Testis (tissue), 3 donors: ENCODE results near the gene HNRNPA1. TPM values are rescaled to one million over a fixed set of nuclear protein-coding genes. Genes with fewer than 3 reads are reported as not detected.

Source experiments
- DNase-seq: peaks from one replicate; pipeline ENCODE4 v3.0.0-alpha.2; 2019
- H3K27ac ChIP-seq, 2 donors: fragments of 200-600 bp; sonication (generic); one replicate each; pipeline ENCODE4 v1.5.1; 2019
- H3K27me3 ChIP-seq: fragments of 200-600 bp; sonication (generic); one replicate; pipeline ENCODE4 v1.5.1; 2019
- H3K36me3 ChIP-seq: fragments of 200-600 bp; sonication (generic); one replicate; pipeline ENCODE4 v1.5.1; 2017; ENCODE audit warnings: low read depth; ENCODE audit errors: missing control alignments
- H3K4me1 ChIP-seq: fragments of 200-600 bp; sonication (generic); one replicate; pipeline ENCODE4 v1.5.1; 2019
- H3K4me3 ChIP-seq, 2 donors: fragments of 200-600 bp; sonication (generic); one replicate each; pipeline ENCODE4 v1.5.1; 2017 to 2019
- H3K9me3 ChIP-seq: fragments of 200-600 bp; sonication (generic); one replicate; pipeline ENCODE4 v1.5.1; 2017
- CTCF ChIP-seq, 3 experiments: fragments of 450-650 bp in 2 of 3; fragments of 200-600 bp in 1 of 3; sonication (generic) in 1 of 3; IDR thresholded peaks; one replicate each; pipeline ENCODE4 v1.5.1; 2016 to 2019; ENCODE audit warnings: antibody characterized with exemption in 3 of 3, mild to moderate bottlenecking in 2 of 3, moderate library complexity in 1 of 3
- POLR2A ChIP-seq: fragments of 450-650 bp; IDR thresholded peaks from one replicate; pipeline ENCODE4 v1.6.1; 2017; ENCODE audit warnings: antibody characterized with exemption, mild to moderate bottlenecking, moderate library complexity
- WGBS, 2 donors: methylation state at CpG; one replicate each; pipeline ENCODE4 v1.1.5; 2018; 5-methylcytosine and 5-hydroxymethylcytosine counted together
- intact Hi-C: fragments of 100-400 bp; cut with DNase I; formaldehyde crosslinking; loops from one replicate; pipeline ENCODE4 v1.15.1; 2023; ENCODE audit warnings: low total_unique reads
- polyA plus RNA-seq: library from polyadenylated mRNA; stranded (reverse); fragments of 350-450 nt; fragmentation: Illumina TruSeq; extraction: RNeasy Lipid Tissue Mini Kit (QIAGEN cat#74804); gene quantifications from one replicate; pipeline ENCODE4 v1.2.3, GENCODE V29; 2014; ENCODE audit warnings: low read depth, low replicate concordance; ENCODE audit not compliant: insufficient read depth
- small RNA-seq, 2 donors: library from RNA; depleted of rRNA; stranded (forward); fragments of <200 nt; gene quantifications; one replicate each; pipeline ENCODE3, GENCODE V24; 2016
- total RNA-seq, 2 donors: library from RNA; depleted of rRNA; stranded (reverse); fragments of >200 nt; gene quantifications; one replicate each; pipeline ENCODE4 v1.2.3, GENCODE V29; 2016

Gene HNRNPA1
- total and polyA plus RNA-seq, 3 donors from 2014 or later = 250 to 534 (median 293) TPM

GRCh38 chr12:54331461-54331860, 50.9 kb downstream of the HNRNPA1 start:
- intact Hi-C loops = no loop called here
- 75% methylated on average over 5 of the region's 5 CpGs for WGBS, 2 donors
- H3K27ac ChIP-seq = no peak overlapping the region
- H3K4me1 ChIP-seq = peaks cover 20% of the 10 kb centered on the region
- TF ChIP-seq CTCF (IDR thresholded peaks at IDR 0.05) (no peak), POLR2A (no peak)
- no peak for DNase-seq
- H3K9me3 ChIP-seq = no peaks in the 10 kb centered on the region
- no peak overlapping the region for H3K4me3 ChIP-seq
- H3K36me3 ChIP-seq = no peaks in the 10 kb centered on the region
- no peaks in the 10 kb centered on the region for H3K27me3 ChIP-seq

GRCh38 chr12:54333420-54334034, 53.0 kb downstream of the HNRNPA1 start:
- WGBS, 2 donors = 98% methylated on average over 4 of the region's 4 CpGs
- Histone ChIP-seq H3K36me3 (no peaks in the 10 kb centered on the region), H3K27ac (no peak overlapping the region), H3K4me3 (no peak overlapping the region), H3K4me1 (peaks cover 40% of the 10 kb centered on the region), H3K27me3 (no peaks in the 10 kb centered on the region), H3K9me3 (no peaks in the 10 kb centered on the region)
- TF ChIP-seq POLR2A (no peak), CTCF (IDR thresholded peaks at IDR 0.05) (no peak)
- DNase-seq = no peak
- intact Hi-C loops = no loop called here

Small RNAs within 50 kb of the gene (small RNA-seq; reads per million reads assigned to genes)
- gene RN7SL390P = 0 reads per million in 2 donors
- 0 reads per million in 2 donors for gene RNU6-950P

Other genes with a start within 250 kb of the HNRNPA1 start
- 1 to 10 TPM; 1.9 to 5.5 TPM for gene HOXC5, start 247.7 kb upstream of the HNRNPA1 start, total RNA-seq
- gene HOXC5, start 247.7 kb upstream of the HNRNPA1 start, polyA plus RNA-seq = 1.3 TPM
- gene HOXC4, start 226.9 kb upstream of the HNRNPA1 start, total RNA-seq = 1 to 10 TPM; 3.0 to 3.1 TPM
- 4.3 TPM for gene HOXC4, start 226.9 kb upstream of the HNRNPA1 start, polyA plus RNA-seq
- 10 to 100 TPM; 33.8 to 37.2 TPM for gene SMUG1, start 91.7 kb upstream of the HNRNPA1 start, total RNA-seq
- 35.8 TPM for gene SMUG1, start 91.7 kb upstream of the HNRNPA1 start, polyA plus RNA-seq
- 10 to 100 TPM; 52.7 to 63.9 TPM for gene CBX5, start 604 bp upstream of the HNRNPA1 start, total RNA-seq
- gene CBX5, start 604 bp upstream of the HNRNPA1 start, polyA plus RNA-seq = 66.4 TPM
- 1 to 10 TPM in 1 of 2 donors, under 1 TPM in 1; 0.94 to 1.9 TPM for gene NFE2, start 20.3 kb downstream of the HNRNPA1 start, total RNA-seq
- gene NFE2, start 20.3 kb downstream of the HNRNPA1 start, polyA plus RNA-seq = 2.6 TPM
- gene COPZ1, start 44.4 kb downstream of the HNRNPA1 start, total RNA-seq = 10 to 100 TPM; 45.9 to 63.9 TPM
- gene COPZ1, start 44.4 kb downstream of the HNRNPA1 start, polyA plus RNA-seq = 123 TPM
- gene GPR84, start 83.8 kb downstream of the HNRNPA1 start, total RNA-seq = under 1 TPM in 1 of 2 donors, not detected in 1; 0.43 TPM
- gene GPR84, start 83.8 kb downstream of the HNRNPA1 start, polyA plus RNA-seq = 0.58 TPM
- gene ZNF385A, start 104.0 kb downstream of the HNRNPA1 start, total RNA-seq = 1 to 10 TPM; 3.5 to 5.6 TPM
- 10.9 TPM for gene ZNF385A, start 104.0 kb downstream of the HNRNPA1 start, polyA plus RNA-seq
- 10 to 100 TPM in 1 of 2 donors, 1 to 10 TPM in 1; 9.0 to 10.7 TPM for gene ITGA5, start 138.5 kb downstream of the HNRNPA1 start, total RNA-seq
- gene ITGA5, start 138.5 kb downstream of the HNRNPA1 start, polyA plus RNA-seq = 16.3 TPM
- gene GTSF1, start 192.9 kb downstream of the HNRNPA1 start, total RNA-seq = 100 to 1,000 TPM; 109 to 191 TPM
- gene GTSF1, start 192.9 kb downstream of the HNRNPA1 start, polyA plus RNA-seq = 456 TPM
- 1 to 10 TPM; 4.0 to 5.0 TPM for gene NCKAP1L, start 217.0 kb downstream of the HNRNPA1 start, total RNA-seq
- gene NCKAP1L, start 217.0 kb downstream of the HNRNPA1 start, polyA plus RNA-seq = 9.0 TPM